Stimulated activated CD8-positive, alpha-beta memory T cell treated with anti-CD3 and anti-CD28 coated beads, Interleukin-2, amount 100 ng/mL, for 48 hours (primary cell): Measurements from ENCODE around the gene FGF14.

Experiments used
- DNase-seq, 2 donors: peaks; one replicate each; pipeline ENCODE4 v3.0.0-alpha.2; 2020; ENCODE audit warnings: low read depth in 2 of 2

The FGF14 gene

GRCh38 chr13:101985321-101985720, 416.5 kb downstream of the FGF14 start:
- DNase-seq, result no peak

- no peak for DNase-seq
These were observed 418.9 kb downstream of the FGF14 start for GRCh38 chr13:101982903-101983302.

- no peak for DNase-seq
These were observed 422.0 kb downstream of the FGF14 start for GRCh38 chr13:101979825-101980224.

GRCh38 chr13:101978552-101979315, 423.1 kb downstream of the FGF14 start:
- DNase-seq, result no peak

- DNase-seq, result no peak
These were observed 424.4 kb downstream of the FGF14 start for GRCh38 chr13:101977475-101977874.

GRCh38 chr13:101972191-101972590, 429.7 kb downstream of the FGF14 start:
- no peak for DNase-seq

GRCh38 chr13:101970341-101970740, 431.5 kb downstream of the FGF14 start:
- no peak for DNase-seq

GRCh38 chr13:101967781-101968180, 434.1 kb downstream of the FGF14 start:
- no peak for DNase-seq

GRCh38 chr13:101967216-101967615, 434.6 kb downstream of the FGF14 start:
- no peak for DNase-seq

GRCh38 chr13:101965096-101965495, 436.8 kb downstream of the FGF14 start:
- no peak for DNase-seq

GRCh38 chr13:101959016-101959415, 442.8 kb downstream of the FGF14 start:
- no peak for DNase-seq

- DNase-seq, result no peak
These were observed 446.1 kb downstream of the FGF14 start for GRCh38 chr13:101955764-101956163.

- DNase-seq, result no peak
These were observed 450.7 kb downstream of the FGF14 start for GRCh38 chr13:101951114-101951513.

- DNase-seq, result no peak
These were observed 452.2 kb downstream of the FGF14 start for GRCh38 chr13:101949681-101950080.

- no peak for DNase-seq
These were observed 455.4 kb downstream of the FGF14 start for GRCh38 chr13:101946401-101946800.

GRCh38 chr13:101945435-101945834, 456.4 kb downstream of the FGF14 start:
- no peak for DNase-seq

GRCh38 chr13:101944521-101944920, 457.3 kb downstream of the FGF14 start:
- DNase-seq, result no peak

GRCh38 chr13:101942535-101943157, 459.2 kb downstream of the FGF14 start:
- no peak for DNase-seq

GRCh38 chr13:101942038-101942437, 459.8 kb downstream of the FGF14 start:
- no peak for DNase-seq

- no peak for DNase-seq
These were observed 460.6 kb downstream of the FGF14 start for GRCh38 chr13:101941095-101941783.

GRCh38 chr13:101939370-101939769, 462.5 kb downstream of the FGF14 start:
- no peak for DNase-seq

GRCh38 chr13:101935828-101936227, 466.0 kb downstream of the FGF14 start:
- DNase-seq, result no peak

GRCh38 chr13:101931186-101931585, 470.7 kb downstream of the FGF14 start:
- no peak for DNase-seq
